Measurements from ENCODE around the gene TBL1X. TPM values are rescaled to one million over a fixed set of nuclear protein-coding genes. Genes with fewer than 3 reads are reported as not detected.

Gene TBL1X
- total RNA-seq, 1 experiment from 2014 or later: 14.6 TPM

DNA sequence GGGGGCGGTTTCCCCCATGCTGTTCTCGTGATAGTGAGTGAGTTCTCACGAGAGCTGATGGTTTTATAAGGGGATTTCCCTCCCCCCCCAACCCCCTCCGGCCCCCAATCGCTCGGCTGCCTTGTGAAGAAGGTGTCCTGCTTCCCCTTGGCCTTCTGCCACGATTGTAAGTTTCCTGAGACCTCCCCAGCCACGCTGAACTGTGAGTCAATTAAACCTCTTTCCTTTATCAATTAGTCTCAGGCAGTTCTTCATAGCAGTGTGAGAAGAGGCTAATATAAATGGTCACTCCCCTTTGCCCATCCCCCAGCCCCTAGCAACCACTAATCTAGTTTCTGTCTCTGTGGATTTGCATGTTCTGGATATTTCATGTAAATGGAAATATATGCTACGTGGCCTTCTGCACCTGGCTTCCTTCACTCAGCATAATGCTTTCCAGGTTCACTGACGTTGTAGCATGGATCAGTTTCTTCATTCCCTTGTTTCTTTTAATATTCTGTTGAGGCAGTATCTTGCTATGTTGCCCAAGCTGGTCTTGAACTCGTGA lies 284.4 kb downstream of the TBL1X start:
- CTCF ChIA-PET: no interaction called here
- intact Hi-C loops (cut with micrococcal nuclease; ENCODE audit: unreplicated experiment) (no loop called here), in situ Hi-C loops (cut with HindIII; ENCODE audit: low pct_unique_long_range_greater_than_20kb, low sequenced_read_pairs) (no loop called here)
- Histone ChIP-seq H3K27me3 (ENCODE audit: control insufficient read depth, insufficient read depth, low read length) (no peaks in the 10 kb centered on the region), H3K9me3 (ENCODE audit: control insufficient read depth, insufficient read depth, low read depth, low read length) (no peaks in the 10 kb centered on the region), H3K36me3 (ENCODE audit: control insufficient read depth, insufficient read depth, low read length) (no peaks in the 10 kb centered on the region), H3K27ac (ENCODE audit: low read length) (no peak overlapping the region), H3K4me3 (ENCODE audit: low read depth in 2 of 2, low read length in 2 of 2) (no peak overlapping the region), H3K4me1 (ENCODE audit: control insufficient read depth, insufficient read depth, low read length) (no peaks in the 10 kb centered on the region)
- no TSS peak for BruUV-seq (replicated peaks)
- TF ChIP-seq TCF7L2 (IDR thresholded peaks at IDR 0.05; ENCODE audit: low read depth, low read length): no peak
- TF ChIP-seq SIN3A (IDR thresholded peaks at IDR 0.05; ENCODE audit: borderline replicate concordance, insufficient read depth, low read depth, low read length): no peak
- TF ChIP-seq, protein P1, sequence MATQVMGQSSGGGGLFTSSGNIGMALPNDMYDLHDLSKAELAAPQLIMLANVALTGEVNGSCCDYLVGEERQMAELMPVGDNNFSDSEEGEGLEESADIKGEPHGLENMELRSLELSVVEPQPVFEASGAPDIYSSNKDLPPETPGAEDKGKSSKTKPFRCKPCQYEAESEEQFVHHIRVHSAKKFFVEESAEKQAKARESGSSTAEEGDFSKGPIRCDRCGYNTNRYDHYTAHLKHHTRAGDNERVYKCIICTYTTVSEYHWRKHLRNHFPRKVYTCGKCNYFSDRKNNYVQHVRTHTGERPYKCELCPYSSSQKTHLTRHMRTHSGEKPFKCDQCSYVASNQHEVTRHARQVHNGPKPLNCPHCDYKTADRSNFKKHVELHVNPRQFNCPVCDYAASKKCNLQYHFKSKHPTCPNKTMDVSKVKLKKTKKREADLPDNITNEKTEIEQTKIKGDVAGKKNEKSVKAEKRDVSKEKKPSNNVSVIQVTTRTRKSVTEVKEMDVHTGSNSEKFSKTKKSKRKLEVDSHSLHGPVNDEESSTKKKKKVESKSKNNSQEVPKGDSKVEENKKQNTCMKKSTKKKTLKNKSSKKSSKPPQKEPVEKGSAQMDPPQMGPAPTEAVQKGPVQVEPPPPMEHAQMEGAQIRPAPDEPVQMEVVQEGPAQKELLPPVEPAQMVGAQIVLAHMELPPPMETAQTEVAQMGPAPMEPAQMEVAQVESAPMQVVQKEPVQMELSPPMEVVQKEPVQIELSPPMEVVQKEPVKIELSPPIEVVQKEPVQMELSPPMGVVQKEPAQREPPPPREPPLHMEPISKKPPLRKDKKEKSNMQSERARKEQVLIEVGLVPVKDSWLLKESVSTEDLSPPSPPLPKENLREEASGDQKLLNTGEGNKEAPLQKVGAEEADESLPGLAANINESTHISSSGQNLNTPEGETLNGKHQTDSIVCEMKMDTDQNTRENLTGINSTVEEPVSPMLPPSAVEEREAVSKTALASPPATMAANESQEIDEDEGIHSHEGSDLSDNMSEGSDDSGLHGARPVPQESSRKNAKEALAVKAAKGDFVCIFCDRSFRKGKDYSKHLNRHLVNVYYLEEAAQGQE (IDR thresholded peaks at IDR 0.05; ENCODE audit: insufficient read depth in 1 of 2, low read depth in 2 of 2, low read length in 1 of 2): no peak
- TF ChIP-seq POLR2AphosphoS5 (IDR thresholded peaks at IDR 0.05; ENCODE audit: low read depth, low read length): no peak
- TF ChIP-seq, protein P2, sequence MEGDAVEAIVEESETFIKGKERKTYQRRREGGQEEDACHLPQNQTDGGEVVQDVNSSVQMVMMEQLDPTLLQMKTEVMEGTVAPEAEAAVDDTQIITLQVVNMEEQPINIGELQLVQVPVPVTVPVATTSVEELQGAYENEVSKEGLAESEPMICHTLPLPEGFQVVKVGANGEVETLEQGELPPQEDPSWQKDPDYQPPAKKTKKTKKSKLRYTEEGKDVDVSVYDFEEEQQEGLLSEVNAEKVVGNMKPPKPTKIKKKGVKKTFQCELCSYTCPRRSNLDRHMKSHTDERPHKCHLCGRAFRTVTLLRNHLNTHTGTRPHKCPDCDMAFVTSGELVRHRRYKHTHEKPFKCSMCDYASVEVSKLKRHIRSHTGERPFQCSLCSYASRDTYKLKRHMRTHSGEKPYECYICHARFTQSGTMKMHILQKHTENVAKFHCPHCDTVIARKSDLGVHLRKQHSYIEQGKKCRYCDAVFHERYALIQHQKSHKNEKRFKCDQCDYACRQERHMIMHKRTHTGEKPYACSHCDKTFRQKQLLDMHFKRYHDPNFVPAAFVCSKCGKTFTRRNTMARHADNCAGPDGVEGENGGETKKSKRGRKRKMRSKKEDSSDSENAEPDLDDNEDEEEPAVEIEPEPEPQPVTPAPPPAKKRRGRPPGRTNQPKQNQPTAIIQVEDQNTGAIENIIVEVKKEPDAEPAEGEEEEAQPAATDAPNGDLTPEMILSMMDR (IDR thresholded peaks at IDR 0.05): no peak
- ATAC-seq: no peak
- DNase-seq (ENCODE audit: low read depth, low spot score): no peak
- POLR2A ChIA-PET: no interaction called here

DNA sequence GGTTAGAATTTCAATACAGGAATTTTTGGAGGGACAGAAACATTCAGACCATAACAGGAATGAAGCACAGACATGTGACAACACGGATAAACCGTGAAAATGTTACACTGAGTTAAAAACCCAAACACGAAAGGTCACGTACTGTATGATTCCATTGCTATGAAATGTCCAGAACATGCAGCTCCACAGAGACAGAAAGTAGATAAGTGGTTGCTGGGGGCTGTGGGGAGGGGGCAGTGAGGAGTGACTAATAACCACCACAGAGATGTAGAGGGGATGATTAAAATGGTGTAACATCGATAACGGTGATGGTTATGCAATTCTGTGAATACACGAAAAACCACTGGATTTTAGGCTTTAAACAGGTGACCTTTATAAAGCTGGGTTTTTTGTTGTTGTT lies 292.5 kb downstream of the TBL1X start:
- ChIA-PET POLR2A (no interaction called here), CTCF (no interaction called here)
- no peaks in the 10 kb centered on the region for H3K9me3 ChIP-seq (ENCODE audit: control insufficient read depth, insufficient read depth, low read depth, low read length)
- H3K4me3 ChIP-seq (ENCODE audit: low read depth in 2 of 2, low read length in 2 of 2): no peak overlapping the region
- ATAC-seq: no peak
- no peak for DNase-seq (ENCODE audit: low read depth, low spot score)
- TF ChIP-seq SIN3A (IDR thresholded peaks at IDR 0.05; ENCODE audit: borderline replicate concordance, insufficient read depth, low read depth, low read length) (no peak), TCF7L2 (IDR thresholded peaks at IDR 0.05; ENCODE audit: low read depth, low read length) (no peak), POLR2AphosphoS5 (IDR thresholded peaks at IDR 0.05; ENCODE audit: low read depth, low read length) (no peak)
- TF ChIP-seq, protein P2 (IDR thresholded peaks at IDR 0.05): no peak
- H3K36me3 ChIP-seq (ENCODE audit: control insufficient read depth, insufficient read depth, low read length): no peaks in the 10 kb centered on the region
- intact Hi-C loops (cut with micrococcal nuclease; ENCODE audit: unreplicated experiment) (no loop called here), in situ Hi-C loops (cut with HindIII; ENCODE audit: low pct_unique_long_range_greater_than_20kb, low sequenced_read_pairs) (no loop called here)
- no peaks in the 10 kb centered on the region for H3K27me3 ChIP-seq (ENCODE audit: control insufficient read depth, insufficient read depth, low read length)
- BruUV-seq (replicated peaks): no TSS peak
- no peaks in the 10 kb centered on the region for H3K4me1 ChIP-seq (ENCODE audit: control insufficient read depth, insufficient read depth, low read length)
- no peak overlapping the region for H3K27ac ChIP-seq (ENCODE audit: low read length)
